Ammon's horn (tissue), 1 donor: ENCODE measurements around the gene DPCD.
A peak's percentile ranks its signal among the peaks of the same experiment; 100 is the strongest.

Source experiments
- DNase-seq: peaks from one replicate; pipeline ENCODE4 v3.0.0-alpha.2; 2016; ENCODE audit warnings: low spot score

The DPCD gene

GRCh38 chr10:101567165-101568006 lies 20.7 kb upstream of the DPCD start:
- no peak for DNase-seq

GRCh38 chr10:101568054-101568745 lies 19.9 kb upstream of the DPCD start:
- DNase-seq, result no peak

GRCh38 chr10:101569323-101569621 lies 18.8 kb upstream of the DPCD start:
- no peak for DNase-seq

GRCh38 chr10:101569622-101570427 lies 18.3 kb upstream of the DPCD start:
- peak; percentile 77 for DNase-seq

- DNase-seq, result peak; percentile 24
Measured at GRCh38 chr10:101570428-101571270, 17.5 kb upstream of the DPCD start.

GRCh38 chr10:101571271-101571925 lies 16.7 kb upstream of the DPCD start:
- DNase-seq, result no peak

- DNase-seq, result no peak
Measured at GRCh38 chr10:101572126-101572525, 16.0 kb upstream of the DPCD start.

- DNase-seq, result no peak
Measured at GRCh38 chr10:101572785-101573184, 15.3 kb upstream of the DPCD start.

- no peak for DNase-seq
Measured at GRCh38 chr10:101573885-101574753, 14.0 kb upstream of the DPCD start.

GRCh38 chr10:101575091-101575490 lies 13.0 kb upstream of the DPCD start:
- DNase-seq, result no peak

GRCh38 chr10:101575580-101576210 lies 12.4 kb upstream of the DPCD start:
- DNase-seq, result no peak

- no peak for DNase-seq
Measured at GRCh38 chr10:101576211-101576863, 11.8 kb upstream of the DPCD start.

GRCh38 chr10:101577121-101577871 lies 10.8 kb upstream of the DPCD start:
- DNase-seq, result no peak

GRCh38 chr10:101578192-101578591 lies 9.9 kb upstream of the DPCD start:
- no peak for DNase-seq

- DNase-seq, result no peak
Measured at GRCh38 chr10:101578803-101579515, 9.2 kb upstream of the DPCD start.

- no peak for DNase-seq
Measured at GRCh38 chr10:101579516-101579870, 8.6 kb upstream of the DPCD start.

GRCh38 chr10:101580486-101581399 lies 7.4 kb upstream of the DPCD start:
- DNase-seq, result no peak
